HG03095 (cell line): ENCODE results near the gene NDUFB1.

Experiments
- ATAC-seq: cut with Tn5 transposase; IDR thresholded peaks from one replicate; pipeline ENCODE4 v1.9.1; 2021; ENCODE audit warnings: moderate library complexity; ENCODE audit not compliant: unreplicated experiment

NDUFB1 gene

DNA sequence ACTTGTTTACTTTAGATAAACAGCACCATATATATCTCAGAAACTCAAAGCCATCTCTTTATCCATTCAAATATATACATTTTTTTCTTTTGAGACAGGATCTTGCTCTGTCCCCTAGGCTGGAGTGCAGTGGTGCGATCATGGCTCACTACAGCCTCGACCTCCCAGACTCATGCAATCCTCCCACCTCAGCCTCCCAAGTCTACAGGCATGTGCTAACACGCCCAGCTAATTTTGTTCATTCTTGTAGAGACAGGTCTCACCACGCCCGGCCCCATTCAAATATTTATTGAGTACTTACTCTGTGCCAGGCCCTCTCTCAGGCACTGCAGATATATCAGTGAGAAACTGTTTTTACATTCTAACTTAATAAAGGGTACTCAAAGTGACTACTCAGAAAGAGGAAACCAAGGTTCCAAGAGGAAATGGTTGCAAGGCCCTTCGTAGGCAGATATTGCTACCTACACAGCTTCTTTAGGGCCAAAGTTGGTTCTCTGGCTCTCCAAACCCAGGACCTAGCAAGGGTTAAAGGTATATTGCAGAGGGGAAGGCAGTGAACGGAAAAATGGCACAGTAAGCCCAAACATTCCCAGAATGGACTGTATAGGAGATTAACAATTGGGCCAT lies 18.0 kb downstream of the NDUFB1 start:
- ATAC-seq = no peak

DNA sequence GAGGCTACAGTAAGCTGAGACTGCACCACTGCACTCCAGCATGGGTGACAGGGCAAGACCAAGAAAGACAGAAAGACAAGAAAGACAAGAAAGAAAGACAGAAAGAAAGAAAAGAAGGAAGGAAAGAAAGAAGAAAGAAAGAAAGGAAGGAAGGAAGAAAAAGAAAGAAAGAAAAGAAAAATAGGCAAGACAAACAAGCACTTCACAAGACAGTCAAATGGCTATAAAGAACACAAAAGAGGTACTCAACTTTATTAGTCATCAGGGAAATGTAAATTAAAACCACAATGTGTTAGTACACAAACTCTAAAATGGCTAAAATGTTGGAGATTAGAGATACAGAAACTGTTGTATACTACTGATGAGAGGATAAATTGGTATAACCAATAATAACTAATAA lies 21.7 kb downstream of the NDUFB1 start:
- ATAC-seq = no peak

DNA sequence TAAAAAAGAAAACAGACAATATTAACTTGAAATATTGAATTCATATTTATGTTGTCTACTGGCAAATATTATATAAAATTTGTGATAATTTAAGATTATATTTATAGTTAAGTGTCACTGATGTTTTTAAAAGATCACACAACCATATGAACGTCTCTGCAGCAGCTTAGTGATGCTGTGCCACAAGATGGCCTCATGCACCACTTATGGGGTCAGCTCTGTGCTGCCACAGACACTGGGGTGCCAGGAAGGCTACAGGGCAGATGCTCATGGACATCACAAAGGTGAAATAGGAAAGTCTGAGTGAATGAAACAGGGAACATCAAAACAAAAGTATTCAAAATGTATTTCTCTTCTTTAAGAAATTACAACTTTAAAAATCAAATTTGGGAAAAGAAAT lies 28.2 kb downstream of the NDUFB1 start:
- no peak for ATAC-seq

DNA sequence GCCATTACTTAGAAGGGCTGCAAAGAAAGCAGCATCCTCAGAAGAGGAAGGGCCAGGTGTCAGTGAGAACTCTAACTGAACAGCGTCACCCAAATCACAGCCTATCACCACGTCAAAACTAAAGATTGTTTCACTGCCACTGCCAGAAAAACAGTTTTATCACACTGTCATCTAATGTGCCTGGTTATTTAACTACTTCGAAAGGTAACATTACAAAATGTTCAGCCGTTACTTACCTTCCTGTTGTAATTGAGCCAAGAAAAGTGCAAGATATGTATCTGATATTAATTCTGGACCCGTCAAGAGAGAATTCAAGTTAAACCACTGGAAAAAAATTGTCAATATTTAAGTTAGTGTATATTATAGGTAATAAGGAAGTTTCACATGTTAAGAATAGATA lies 33.0 kb downstream of the NDUFB1 start:
- ATAC-seq = no peak

DNA sequence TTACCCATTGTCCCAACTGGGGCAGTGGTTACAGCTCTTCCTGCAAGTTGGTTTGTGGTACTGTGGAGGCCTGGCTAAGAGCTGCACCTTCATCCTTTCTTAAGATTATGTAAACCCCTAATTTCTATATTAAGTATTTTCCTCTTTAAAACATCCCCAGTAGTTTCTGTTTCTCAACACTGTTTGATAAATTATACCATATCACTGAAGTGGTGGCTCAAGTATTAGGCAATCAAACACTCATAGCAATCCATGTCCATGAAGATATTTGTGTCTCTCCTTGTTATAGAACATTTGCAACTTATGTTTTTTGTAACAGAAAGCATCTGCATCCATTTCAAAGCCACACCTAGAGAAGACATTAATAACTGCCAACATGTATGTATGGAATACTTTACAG lies 47.0 kb downstream of the NDUFB1 start:
- ATAC-seq = no peak
